Colonic mucosa (tissue), 4 donors: ENCODE data around the gene ZNF865. TPM values are rescaled to one million over a fixed set of nuclear protein-coding genes. Genes with fewer than 3 reads are reported as not detected.

Source experiments
- DNase-seq: peaks from one replicate; pipeline ENCODE4 v3.0.0-alpha.2; 2020
- H3K27ac ChIP-seq: fragments of 200-600 bp; one replicate; pipeline ENCODE4 v1.8.0; 2021
- H3K27me3 ChIP-seq: fragments of 200-600 bp; one replicate; pipeline ENCODE4 v1.8.0; 2021
- H3K36me3 ChIP-seq: fragments of 200-600 bp; one replicate; pipeline ENCODE4 v1.8.0; 2021
- H3K4me1 ChIP-seq: fragments of 200-600 bp; one replicate; pipeline ENCODE4 v1.8.0; 2021; ENCODE audit warnings: mild to moderate bottlenecking
- H3K4me3 ChIP-seq: fragments of 200-600 bp; one replicate; pipeline ENCODE4 v1.8.0; 2021
- H3K9ac ChIP-seq, 2 donors: one replicate each; pipeline ENCODE4 v1.7.0; 2013; ENCODE audit warnings: control low read depth in 2 of 2, low read depth in 2 of 2, low read length in 2 of 2
- H3K9me3 ChIP-seq: fragments of 200-600 bp; one replicate; pipeline ENCODE4 v1.8.0; 2021
- CTCF ChIP-seq: fragments of 200-600 bp; IDR thresholded peaks from one replicate; pipeline ENCODE4 v1.8.0; 2022; ENCODE audit warnings: antibody characterized with exemption, mild to moderate bottlenecking
- intact Hi-C: fragments of 100-400 bp; cut with DNase I; formaldehyde crosslinking; loops from one replicate; pipeline ENCODE4 v1.14.1; 2022
- total RNA-seq, 2 donors: library from RNA; stranded (reverse); fragmentation: NEBNext Ultra II Directional in 1 of 2; extraction: Animal tissue kit (Norgen Biotek cat#: 25700) in 1 of 2; gene quantifications; one replicate each; pipeline ENCODE4 v1.2.1, GENCODE V29; 2021
- donor health status: healthy.
- donor health status: DM: no; HTN: no; CAD: no.
- donor health status: DM: no; HTN: no; CAD: no.

ZNF865 gene
- total RNA-seq, 2 donors from 2014 or later: 12.9 to 13.1 TPM

GRCh38 chr19:55620410-55621204 is 15.2 kb downstream of the ZNF865 start:
- no peak for TF ChIP-seq CTCF
- Histone ChIP-seq H3K36me3 (no peaks in the 10 kb centered on the region), H3K27ac (no peak overlapping the region), H3K27me3 (no peaks in the 10 kb centered on the region), H3K9ac (no peak overlapping the region), H3K4me1 (peaks cover 4% of the 10 kb centered on the region), H3K9me3 (no peaks in the 10 kb centered on the region), H3K4me3 (no peak overlapping the region)
- DNase-seq: no peak
- intact Hi-C loops: no loop called here

GRCh38 chr19:55621205-55621672 is 15.8 kb downstream of the ZNF865 start:
- H3K9ac ChIP-seq: no peak overlapping the region
- peaks cover 4% of the 10 kb centered on the region for H3K4me1 ChIP-seq
- no peaks in the 10 kb centered on the region for H3K27me3 ChIP-seq
- H3K4me3 ChIP-seq: no peak overlapping the region
- H3K27ac ChIP-seq: no peak overlapping the region
- no peaks in the 10 kb centered on the region for H3K36me3 ChIP-seq
- H3K9me3 ChIP-seq: no peaks in the 10 kb centered on the region
- intact Hi-C loops: no loop called here
- TF ChIP-seq CTCF: no peak
- DNase-seq: no peak

GRCh38 chr19:55621673-55622231 is 16.3 kb downstream of the ZNF865 start:
- TF ChIP-seq CTCF: no peak
- H3K36me3 ChIP-seq: no peaks in the 10 kb centered on the region
- H3K27ac ChIP-seq: no peak overlapping the region
- peaks cover 4% of the 10 kb centered on the region for H3K4me1 ChIP-seq
- H3K4me3 ChIP-seq: no peak overlapping the region
- no peaks in the 10 kb centered on the region for H3K9me3 ChIP-seq
- intact Hi-C loops: no loop called here
- DNase-seq: no peak
- H3K9ac ChIP-seq: no peak overlapping the region
- H3K27me3 ChIP-seq: no peaks in the 10 kb centered on the region

- peaks cover 4% of the 10 kb centered on the region for H3K4me1 ChIP-seq
- H3K9ac ChIP-seq: no peak overlapping the region
- DNase-seq: no peak
- intact Hi-C loops: no loop called here
- H3K27me3 ChIP-seq: no peaks in the 10 kb centered on the region
- no peak for TF ChIP-seq CTCF
- H3K9me3 ChIP-seq: no peaks in the 10 kb centered on the region
- no peak overlapping the region for H3K4me3 ChIP-seq
- no peak overlapping the region for H3K27ac ChIP-seq
- no peaks in the 10 kb centered on the region for H3K36me3 ChIP-seq
Measured at GRCh38 chr19:55622242-55622969, 17.0 kb downstream of the ZNF865 start.

GRCh38 chr19:55623130-55623529 is 17.7 kb downstream of the ZNF865 start:
- Histone ChIP-seq H3K27ac (no peak overlapping the region), H3K9me3 (no peaks in the 10 kb centered on the region), H3K4me1 (peaks cover 4% of the 10 kb centered on the region), H3K9ac (no peak overlapping the region), H3K4me3 (no peak overlapping the region), H3K27me3 (no peaks in the 10 kb centered on the region), H3K36me3 (no peaks in the 10 kb centered on the region)
- intact Hi-C loops: no loop called here
- no peak for TF ChIP-seq CTCF
- DNase-seq: no peak
